ENCODE measurements around the gene ARHGEF10L.

DNA sequence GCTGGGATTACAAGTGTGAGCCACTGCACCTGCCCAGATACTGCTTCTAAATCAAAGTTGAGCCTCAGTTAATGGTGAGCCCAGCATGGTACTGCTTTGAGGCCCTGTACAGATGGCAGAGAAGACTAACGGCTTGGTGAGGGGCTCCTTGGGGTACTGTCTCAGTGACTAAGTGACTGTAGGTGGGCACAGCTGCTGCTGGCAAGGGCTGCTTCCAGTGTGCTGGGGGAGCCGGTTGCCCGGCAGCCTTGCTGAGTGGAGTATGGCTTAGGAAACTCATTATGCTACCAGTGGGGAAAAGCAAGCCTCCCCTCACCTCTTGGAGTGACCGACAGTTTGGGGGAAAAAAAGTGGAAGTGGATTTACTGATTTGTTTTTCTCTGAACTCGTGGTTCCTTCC is 23.6 kb upstream of the ARHGEF10L start:
- TF ChIP-seq, protein P1, sequence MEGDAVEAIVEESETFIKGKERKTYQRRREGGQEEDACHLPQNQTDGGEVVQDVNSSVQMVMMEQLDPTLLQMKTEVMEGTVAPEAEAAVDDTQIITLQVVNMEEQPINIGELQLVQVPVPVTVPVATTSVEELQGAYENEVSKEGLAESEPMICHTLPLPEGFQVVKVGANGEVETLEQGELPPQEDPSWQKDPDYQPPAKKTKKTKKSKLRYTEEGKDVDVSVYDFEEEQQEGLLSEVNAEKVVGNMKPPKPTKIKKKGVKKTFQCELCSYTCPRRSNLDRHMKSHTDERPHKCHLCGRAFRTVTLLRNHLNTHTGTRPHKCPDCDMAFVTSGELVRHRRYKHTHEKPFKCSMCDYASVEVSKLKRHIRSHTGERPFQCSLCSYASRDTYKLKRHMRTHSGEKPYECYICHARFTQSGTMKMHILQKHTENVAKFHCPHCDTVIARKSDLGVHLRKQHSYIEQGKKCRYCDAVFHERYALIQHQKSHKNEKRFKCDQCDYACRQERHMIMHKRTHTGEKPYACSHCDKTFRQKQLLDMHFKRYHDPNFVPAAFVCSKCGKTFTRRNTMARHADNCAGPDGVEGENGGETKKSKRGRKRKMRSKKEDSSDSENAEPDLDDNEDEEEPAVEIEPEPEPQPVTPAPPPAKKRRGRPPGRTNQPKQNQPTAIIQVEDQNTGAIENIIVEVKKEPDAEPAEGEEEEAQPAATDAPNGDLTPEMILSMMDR (conservative IDR thresholded peaks at IDR 0.05; ENCODE audit: low read depth, low read length): no peak
- no peak for TF ChIP-seq EZH2 (IDR thresholded peaks at IDR 0.05; ENCODE audit: borderline replicate concordance, low read depth, low read length, poor library complexity, severe bottlenecking)
